B cell (primary cell): ENCODE data around the gene ZNF587B.

ENCODE experiments used
- EZH2 ChIP-seq: IDR thresholded peaks from 2 replicates; pipeline ENCODE4 v1.6.1; 2012; ENCODE audit warnings: borderline replicate concordance, low read depth, mild to moderate bottlenecking, moderate library complexity, low read length; ENCODE audit not compliant: insufficient read depth, poor library complexity, severe bottlenecking
- TF ChIP-seq, protein P1 (sequence below): fragments of 200-600 bp; IDR thresholded peaks from one replicate; pipeline ENCODE4 v1.8.0; 2022; ENCODE audit warnings: antibody characterized with exemption, mild to moderate bottlenecking

DNA sequence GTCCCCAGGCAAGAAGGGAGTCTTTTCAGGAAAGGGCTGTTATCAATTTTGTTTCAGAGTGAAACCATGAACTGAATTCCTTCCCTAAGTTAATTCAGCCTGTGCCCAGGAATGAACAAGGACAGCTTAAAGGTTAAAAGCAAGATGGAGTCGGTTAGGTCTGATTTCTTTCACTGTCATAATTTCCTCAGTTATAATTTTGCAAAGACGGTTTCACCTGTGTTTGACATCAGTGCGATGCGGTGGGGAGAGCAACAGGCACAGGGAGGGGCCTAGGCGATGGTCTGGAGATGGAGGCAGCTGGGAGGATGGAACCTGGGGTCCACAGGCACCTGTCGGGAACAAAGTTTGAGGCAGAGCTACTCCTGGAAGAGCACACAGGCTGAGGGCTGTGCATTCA is 9.5 kb upstream of the ZNF587B start:
- TF ChIP-seq, protein P1, sequence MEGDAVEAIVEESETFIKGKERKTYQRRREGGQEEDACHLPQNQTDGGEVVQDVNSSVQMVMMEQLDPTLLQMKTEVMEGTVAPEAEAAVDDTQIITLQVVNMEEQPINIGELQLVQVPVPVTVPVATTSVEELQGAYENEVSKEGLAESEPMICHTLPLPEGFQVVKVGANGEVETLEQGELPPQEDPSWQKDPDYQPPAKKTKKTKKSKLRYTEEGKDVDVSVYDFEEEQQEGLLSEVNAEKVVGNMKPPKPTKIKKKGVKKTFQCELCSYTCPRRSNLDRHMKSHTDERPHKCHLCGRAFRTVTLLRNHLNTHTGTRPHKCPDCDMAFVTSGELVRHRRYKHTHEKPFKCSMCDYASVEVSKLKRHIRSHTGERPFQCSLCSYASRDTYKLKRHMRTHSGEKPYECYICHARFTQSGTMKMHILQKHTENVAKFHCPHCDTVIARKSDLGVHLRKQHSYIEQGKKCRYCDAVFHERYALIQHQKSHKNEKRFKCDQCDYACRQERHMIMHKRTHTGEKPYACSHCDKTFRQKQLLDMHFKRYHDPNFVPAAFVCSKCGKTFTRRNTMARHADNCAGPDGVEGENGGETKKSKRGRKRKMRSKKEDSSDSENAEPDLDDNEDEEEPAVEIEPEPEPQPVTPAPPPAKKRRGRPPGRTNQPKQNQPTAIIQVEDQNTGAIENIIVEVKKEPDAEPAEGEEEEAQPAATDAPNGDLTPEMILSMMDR = no peak
- no peak for TF ChIP-seq EZH2
